ENCODE data around the gene CDK2.

CDK2 gene

GRCh38 chr12:55966408-55967281 is at the start of gene CDK2:
Gene CDK2 (plus strand): TSS chr12:55966830. CDS start chr12:55967009, 179 bp downstream.
- TF ChIP-seq TCF12 (IDR thresholded peaks at IDR 0.05; ENCODE audit: low read depth) (peak; percentile 15; the same call in 1 of the 2 replicates), TEAD4 (IDR thresholded peaks at IDR 0.05) (peak; percentile 4; the same call in 1 of the 2 replicates), USF1 (IDR thresholded peaks at IDR 0.05) (no peak), REST (IDR thresholded peaks at IDR 0.05; ENCODE audit: low read depth) (no peak), EGR1 (IDR thresholded peaks at IDR 0.05) (peak; percentile 18; the same call in 1 of the 2 replicates), CREB1 (IDR thresholded peaks at IDR 0.05; ENCODE audit: low read depth) (peak; percentile 73), MAX (IDR thresholded peaks at IDR 0.05) (peak; percentile 65), TAF1 (IDR thresholded peaks at IDR 0.05; ENCODE audit: low read depth) (peak; percentile 91), YY1 (IDR thresholded peaks at IDR 0.05; ENCODE audit: low read depth) (0 out of 2 replicates have a peak, but pooled peaks have one; percentile 33), CEBPB (IDR thresholded peaks at IDR 0.05) (no peak)

GRCh38 chr12:55922126-55922525 is 44.5 kb upstream of the CDK2 start:
- no peak for TF ChIP-seq CREB1 (IDR thresholded peaks at IDR 0.05; ENCODE audit: low read depth)
- no peak for TF ChIP-seq REST (IDR thresholded peaks at IDR 0.05; ENCODE audit: low read depth)
- TF ChIP-seq TCF12 (IDR thresholded peaks at IDR 0.05; ENCODE audit: low read depth), result no peak
- TF ChIP-seq YY1 (IDR thresholded peaks at IDR 0.05; ENCODE audit: low read depth), result no peak
- TF ChIP-seq ZBTB7A (IDR thresholded peaks at IDR 0.05; ENCODE audit: low read depth), result no peak
- TF ChIP-seq TEAD4 (IDR thresholded peaks at IDR 0.05), result no peak
- TF ChIP-seq USF1 (IDR thresholded peaks at IDR 0.05), result no peak
- no peak for TF ChIP-seq EGR1 (IDR thresholded peaks at IDR 0.05)
- no peak for TF ChIP-seq NFIC (IDR thresholded peaks at IDR 0.05)
- no peak for TF ChIP-seq CEBPB (IDR thresholded peaks at IDR 0.05)
- TF ChIP-seq RAD21 (IDR thresholded peaks at IDR 0.05; ENCODE audit: low read depth), result no peak
- TF ChIP-seq TAF1 (IDR thresholded peaks at IDR 0.05; ENCODE audit: low read depth), result no peak
- TF ChIP-seq MAX (IDR thresholded peaks at IDR 0.05), result no peak
- no peak for TF ChIP-seq EP300 (IDR thresholded peaks at IDR 0.05; ENCODE audit: borderline replicate concordance)
- no peak for TF ChIP-seq FOXM1 (IDR thresholded peaks at IDR 0.05; ENCODE audit: borderline replicate concordance, low read depth)

GRCh38 chr12:55925371-55925770 is 41.3 kb upstream of the CDK2 start:
- TF ChIP-seq CEBPB (IDR thresholded peaks at IDR 0.05), result peak; percentile 21; the same call in 1 of the 2 replicates
- no peak for TF ChIP-seq MAX (IDR thresholded peaks at IDR 0.05)

GRCh38 chr12:55925870-55926737 is 40.5 kb upstream of the CDK2 start:
- no peak for TF ChIP-seq USF1 (IDR thresholded peaks at IDR 0.05)
- no peak for TF ChIP-seq TAF1 (IDR thresholded peaks at IDR 0.05; ENCODE audit: low read depth)
- TF ChIP-seq NFIC (IDR thresholded peaks at IDR 0.05), result no peak
- TF ChIP-seq EGR1 (IDR thresholded peaks at IDR 0.05), result no peak
- no peak for TF ChIP-seq ZBTB7A (IDR thresholded peaks at IDR 0.05; ENCODE audit: low read depth)
